ENCODE results near the gene APOA5. TPM values are rescaled to one million over a fixed set of nuclear protein-coding genes. Genes with fewer than 3 reads are reported as not detected.

Gene APOA5
- total RNA-seq, 4 donors from 2014 or later, result not detected

- Histone ChIP-seq H3K4me3 (replicated peaks in 1 of 3) (no peak overlapping the region), H3K27me3 (no peaks in the 10 kb centered on the region)
- intact Hi-C loops (cut with DNase I), result loop anchor here (5.0 kb wide), 3 partner anchors 46 to 436 kb away; partner anchors contain the start of gene APOA1
Measured at GRCh38 chr11:116791002-116791812, 472 bp downstream of the APOA5 start.

GRCh38 chr11:116790167-116791001 is 1.3 kb downstream of the APOA5 start:
- TF ChIP-seq CTCF (IDR thresholded peaks at IDR 0.05) (no peak), POLR2A (IDR thresholded peaks at IDR 0.05) (no peak)
- intact Hi-C loops (cut with DNase I), result loop anchor here (5.0 kb wide), 3 partner anchors 47 to 437 kb away; partner anchors contain the start of gene APOA1
- Histone ChIP-seq H3K36me3 (peaks cover 4 to 8% of the 10 kb centered on the region in 2 donors), H3K9me3 (no peaks in the 10 kb centered on the region), H3K27ac (no peak overlapping the region), H3K27me3 (no peaks in the 10 kb centered on the region), H3K4me3 (replicated peaks in 1 of 3) (no peak overlapping the region), H3K4me1 (peaks cover 13 to 32% of the 10 kb centered on the region in 2 donors)
- 68 to 88% methylated on average over 23 to 51 of the region's 53 CpGs for WGBS, 2 donors
- DNase-seq, result no peak

More at GRCh38 chr11:116791002-116791812, 472 bp downstream of the APOA5 start:
- H3K36me3 ChIP-seq, result no peaks in the 10 kb centered on the region
- no peak for TF ChIP-seq POLR2A (IDR thresholded peaks at IDR 0.05)
- peak; percentile 59 to 95 (median 94) for TF ChIP-seq CTCF (IDR thresholded peaks at IDR 0.05)
- 19 to 25% methylated on average over 24 to 31 of the region's 31 CpGs for WGBS, 2 donors
- no peak overlapping the region for H3K27ac ChIP-seq
- H3K9me3 ChIP-seq, result no peaks in the 10 kb centered on the region
- H3K4me1 ChIP-seq, result peaks cover 13 to 31% of the 10 kb centered on the region in 2 donors
- DNase-seq, result peak; percentile 79 to 82

- Histone ChIP-seq H3K36me3 (peaks cover 18 to 22% of the 10 kb centered on the region in 2 donors), H3K27me3 (no peaks in the 10 kb centered on the region), H3K4me1 (peaks cover 13 to 32% of the 10 kb centered on the region in 2 donors), H3K4me3 (replicated peaks in 1 of 3) (no peak overlapping the region), H3K9me3 (no peaks in the 10 kb centered on the region), H3K27ac (no peak overlapping the region)
- no peak for DNase-seq
- intact Hi-C loops (cut with DNase I), result no loop called here
- TF ChIP-seq POLR2A (IDR thresholded peaks at IDR 0.05) (no peak), CTCF (IDR thresholded peaks at IDR 0.05) (no peak)
- 83 to 92% methylated on average over 4 of the region's 4 CpGs for WGBS, 2 donors
Measured at GRCh38 chr11:116788975-116789374, 2.7 kb downstream of the APOA5 start.

- TF ChIP-seq POLR2A (IDR thresholded peaks at IDR 0.05) (no peak), CTCF (IDR thresholded peaks at IDR 0.05) (no peak)
- 49 to 52% methylated on average over 4 of the region's 4 CpGs for WGBS, 2 donors
- peaks cover 13 to 32% of the 10 kb centered on the region in 2 donors for H3K4me1 ChIP-seq
- no peaks in the 10 kb centered on the region for H3K27me3 ChIP-seq
- H3K4me3 ChIP-seq (replicated peaks in 1 of 3), result peak overlapping the region; percentile 84 to 93 (median 92)
- intact Hi-C loops (cut with DNase I), result no loop called here
- H3K9me3 ChIP-seq, result no peaks in the 10 kb centered on the region
- no peak for DNase-seq
- H3K36me3 ChIP-seq, result peaks cover 22 to 25% of the 10 kb centered on the region in 2 donors
- H3K27ac ChIP-seq, result peak overlapping the region in 2 of 3 donors; percentile 72 to 84
Measured at GRCh38 chr11:116788534-116788933, 3.1 kb downstream of the APOA5 start.
